ENCODE measurements around the gene NDFIP1. TPM values are rescaled to one million over a fixed set of nuclear protein-coding genes. Genes with fewer than 3 reads are reported as not detected.

The NDFIP1 gene
- total RNA-seq, 1 donor from 2014 or later = 57.0 TPM

GRCh38 chr5:142167458-142167857 is 58.9 kb downstream of the NDFIP1 start:
- peak; percentile 3 for TF ChIP-seq CTCF (conservative IDR thresholded peaks at IDR 0.05; ENCODE audit: low read depth, low read length)
- no peak for DNase-seq (ENCODE audit: low read depth)
- H3K4me3 ChIP-seq (ENCODE audit: low read depth, low read length) = no peak overlapping the region

- no peak for DNase-seq (ENCODE audit: low read depth)
- no peak for TF ChIP-seq CTCF (conservative IDR thresholded peaks at IDR 0.05; ENCODE audit: low read depth, low read length)
- no peak overlapping the region for H3K4me3 ChIP-seq (ENCODE audit: low read depth, low read length)
Observed at GRCh38 chr5:142168365-142168764, 59.8 kb downstream of the NDFIP1 start.

GRCh38 chr5:142170254-142170953 is 61.8 kb downstream of the NDFIP1 start:
- DNase-seq (ENCODE audit: low read depth) = no peak
- no peak for TF ChIP-seq CTCF (conservative IDR thresholded peaks at IDR 0.05; ENCODE audit: low read depth, low read length)
- no peak overlapping the region for H3K4me3 ChIP-seq (ENCODE audit: low read depth, low read length)

- no peak overlapping the region for H3K4me3 ChIP-seq (ENCODE audit: low read depth, low read length)
- peak; percentile 16 for TF ChIP-seq CTCF (conservative IDR thresholded peaks at IDR 0.05; ENCODE audit: low read depth, low read length)
- DNase-seq (ENCODE audit: low read depth) = no peak
Observed at GRCh38 chr5:142171270-142171669, 62.7 kb downstream of the NDFIP1 start.

- DNase-seq (ENCODE audit: low read depth) = no peak
- H3K4me3 ChIP-seq (ENCODE audit: low read depth, low read length) = no peak overlapping the region
Observed at GRCh38 chr5:142175039-142175438, 66.5 kb downstream of the NDFIP1 start.

GRCh38 chr5:142175461-142176142 is 67.0 kb downstream of the NDFIP1 start:
- no peak overlapping the region for H3K4me3 ChIP-seq (ENCODE audit: low read depth, low read length)
- DNase-seq (ENCODE audit: low read depth) = no peak
- no peak for TF ChIP-seq CTCF (conservative IDR thresholded peaks at IDR 0.05; ENCODE audit: low read depth, low read length)

More at GRCh38 chr5:142175039-142175438, 66.5 kb downstream of the NDFIP1 start:
- TF ChIP-seq CTCF (conservative IDR thresholded peaks at IDR 0.05; ENCODE audit: low read depth, low read length) = no peak
